ENCODE results near the gene WBP4.

The WBP4 gene

DNA sequence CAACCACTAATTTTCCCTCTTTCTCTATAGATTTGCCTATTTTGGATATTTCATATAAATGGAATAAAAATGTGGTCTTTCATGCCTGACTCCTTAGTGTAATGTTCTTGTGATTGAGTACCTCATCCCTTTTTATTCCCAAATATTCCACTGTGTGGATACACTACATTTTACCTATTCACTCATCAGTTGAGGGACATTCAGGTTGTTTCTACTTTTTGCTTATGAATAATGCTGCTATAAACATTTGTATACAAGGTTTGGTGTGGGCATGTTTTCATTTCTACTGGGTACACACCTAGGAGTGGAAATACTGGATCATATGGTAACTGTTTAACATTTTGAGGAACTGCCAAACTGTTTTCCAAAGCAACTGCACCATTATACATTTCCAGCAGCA is 5.1 kb upstream of the WBP4 start:
- DNase-seq (ENCODE audit: extremely low read depth, low read depth), result no peak
- TF ChIP-seq, protein P1, sequence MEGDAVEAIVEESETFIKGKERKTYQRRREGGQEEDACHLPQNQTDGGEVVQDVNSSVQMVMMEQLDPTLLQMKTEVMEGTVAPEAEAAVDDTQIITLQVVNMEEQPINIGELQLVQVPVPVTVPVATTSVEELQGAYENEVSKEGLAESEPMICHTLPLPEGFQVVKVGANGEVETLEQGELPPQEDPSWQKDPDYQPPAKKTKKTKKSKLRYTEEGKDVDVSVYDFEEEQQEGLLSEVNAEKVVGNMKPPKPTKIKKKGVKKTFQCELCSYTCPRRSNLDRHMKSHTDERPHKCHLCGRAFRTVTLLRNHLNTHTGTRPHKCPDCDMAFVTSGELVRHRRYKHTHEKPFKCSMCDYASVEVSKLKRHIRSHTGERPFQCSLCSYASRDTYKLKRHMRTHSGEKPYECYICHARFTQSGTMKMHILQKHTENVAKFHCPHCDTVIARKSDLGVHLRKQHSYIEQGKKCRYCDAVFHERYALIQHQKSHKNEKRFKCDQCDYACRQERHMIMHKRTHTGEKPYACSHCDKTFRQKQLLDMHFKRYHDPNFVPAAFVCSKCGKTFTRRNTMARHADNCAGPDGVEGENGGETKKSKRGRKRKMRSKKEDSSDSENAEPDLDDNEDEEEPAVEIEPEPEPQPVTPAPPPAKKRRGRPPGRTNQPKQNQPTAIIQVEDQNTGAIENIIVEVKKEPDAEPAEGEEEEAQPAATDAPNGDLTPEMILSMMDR (IDR thresholded peaks at IDR 0.05; ENCODE audit: low read depth, low read length, missing control alignments), result no peak
- no peak overlapping the region for H3K4me3 ChIP-seq (replicated peaks; ENCODE audit: low read depth, low read length)

GRCh38 chr13:41056826-41057711 is 4.2 kb upstream of the WBP4 start:
- H3K4me3 ChIP-seq (replicated peaks; ENCODE audit: low read depth, low read length), result no peak overlapping the region

DNA sequence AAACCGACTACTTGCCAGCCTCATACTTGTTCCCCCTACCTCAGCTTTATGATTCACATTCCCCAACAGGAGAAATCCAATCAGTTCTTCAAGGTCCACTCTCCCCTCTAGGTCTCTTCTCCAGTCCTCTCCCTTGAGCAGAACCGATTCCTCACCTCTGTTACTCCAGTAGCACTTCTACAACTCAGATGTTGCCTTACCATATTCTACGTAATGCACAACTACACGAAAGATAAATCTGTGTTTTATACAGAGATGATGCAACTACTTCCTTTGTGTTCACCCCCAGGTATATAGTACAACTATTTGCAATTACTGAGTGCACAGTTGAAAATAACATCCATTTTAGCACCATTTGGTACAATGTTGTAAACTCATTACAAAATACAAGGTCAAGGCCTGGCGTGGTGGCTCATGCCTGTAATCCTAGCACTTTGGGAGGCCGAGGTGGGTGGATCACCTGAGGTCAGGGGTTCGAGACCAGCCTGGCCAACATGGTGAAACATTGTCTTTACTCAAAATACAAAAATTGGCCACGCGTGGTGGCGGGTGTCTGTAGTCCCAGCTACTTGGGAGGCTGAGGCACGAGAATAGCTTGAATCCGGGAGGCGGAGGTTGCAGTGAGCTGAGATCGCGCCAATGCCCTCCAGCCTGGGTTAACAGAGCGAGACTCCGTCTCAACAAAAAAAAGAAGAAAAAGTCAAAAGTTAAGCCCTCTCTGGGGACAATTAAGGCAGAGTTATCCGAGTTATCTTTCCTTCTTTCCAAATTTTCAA is 2.8 kb upstream of the WBP4 start:
- DNase-seq (ENCODE audit: extremely low read depth, low read depth), result no peak
- TF ChIP-seq, protein P1 (IDR thresholded peaks at IDR 0.05; ENCODE audit: low read depth, low read length, missing control alignments), result no peak
- peak overlapping the region; percentile 69 for H3K4me3 ChIP-seq (replicated peaks; ENCODE audit: low read depth, low read length)

More at GRCh38 chr13:41056826-41057711, 4.2 kb upstream of the WBP4 start:
- no peak for DNase-seq (ENCODE audit: extremely low read depth, low read depth)
- TF ChIP-seq, protein P1 (IDR thresholded peaks at IDR 0.05; ENCODE audit: low read depth, low read length, missing control alignments), result no peak

DNA sequence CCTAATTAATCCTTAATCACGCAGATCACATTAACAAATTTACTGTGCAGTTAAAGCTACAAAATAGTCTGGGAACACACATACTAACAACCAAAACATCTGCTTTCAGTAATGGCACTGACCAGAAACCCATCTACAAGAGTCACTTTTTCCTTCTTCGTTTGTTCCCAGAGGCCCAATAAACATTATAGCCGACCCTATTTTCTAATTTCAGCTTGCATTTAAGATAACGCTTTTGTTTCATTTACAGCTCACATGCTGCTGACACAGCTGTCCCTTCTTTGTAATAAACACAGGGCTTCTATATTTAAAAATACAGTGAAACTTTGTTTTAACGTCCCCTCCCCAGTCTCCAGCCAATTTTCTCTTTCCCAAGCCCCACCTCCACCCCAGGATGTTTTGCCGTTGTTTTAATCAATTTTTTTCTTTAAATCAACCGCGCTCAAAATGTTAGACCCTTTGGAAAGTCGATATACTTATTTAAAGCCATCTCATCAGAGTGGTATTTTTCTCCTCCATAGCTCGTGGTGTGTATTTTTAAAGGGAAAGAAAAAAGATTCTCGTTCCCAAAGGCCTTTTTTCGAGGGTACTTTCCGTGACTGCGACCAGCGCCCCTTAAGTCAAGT is 1.7 kb upstream of the WBP4 start:
- peak overlapping the region; percentile 69 for H3K4me3 ChIP-seq (replicated peaks; ENCODE audit: low read depth, low read length)
- TF ChIP-seq, protein P1 (IDR thresholded peaks at IDR 0.05; ENCODE audit: low read depth, low read length, missing control alignments), result no peak
- DNase-seq (ENCODE audit: extremely low read depth, low read depth), result no peak

DNA sequence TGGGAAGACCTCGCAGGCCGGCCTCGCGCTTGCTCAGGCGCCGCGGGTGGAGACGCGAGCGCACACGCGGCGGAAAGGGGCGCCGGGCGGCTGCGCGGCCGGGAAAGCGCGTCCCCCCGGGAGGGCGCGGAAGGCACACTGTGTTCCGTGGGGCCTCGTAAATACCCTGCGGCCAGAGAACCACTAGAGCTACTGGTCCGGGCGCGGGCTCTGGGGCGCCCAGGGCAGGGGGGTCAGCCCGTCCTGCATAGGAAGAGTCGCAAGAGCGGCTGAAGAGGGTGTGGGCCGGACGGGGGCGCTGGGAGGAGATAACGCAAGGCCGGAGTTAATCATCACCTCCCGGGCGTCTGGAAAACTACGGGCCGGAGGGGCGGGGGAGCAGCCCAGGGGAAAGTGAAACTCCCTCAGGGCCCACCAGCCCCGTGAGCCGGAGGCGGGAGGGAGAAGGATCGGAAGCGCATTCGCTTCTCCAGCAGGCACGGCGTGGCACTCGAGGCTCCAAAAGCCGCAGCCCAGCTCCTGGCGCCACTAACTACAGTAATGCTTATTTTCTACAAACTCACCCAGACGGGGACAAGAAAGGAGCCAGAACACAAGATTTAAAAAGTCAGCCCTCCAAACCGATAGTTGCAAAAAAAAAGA is 1.1 kb upstream of the WBP4 start:
- peak overlapping the region; percentile 69 for H3K4me3 ChIP-seq (replicated peaks; ENCODE audit: low read depth, low read length)
- DNase-seq (ENCODE audit: extremely low read depth, low read depth), result peak; percentile 59
- TF ChIP-seq, protein P1 (IDR thresholded peaks at IDR 0.05; ENCODE audit: low read depth, low read length, missing control alignments), result peak; percentile 26

DNA sequence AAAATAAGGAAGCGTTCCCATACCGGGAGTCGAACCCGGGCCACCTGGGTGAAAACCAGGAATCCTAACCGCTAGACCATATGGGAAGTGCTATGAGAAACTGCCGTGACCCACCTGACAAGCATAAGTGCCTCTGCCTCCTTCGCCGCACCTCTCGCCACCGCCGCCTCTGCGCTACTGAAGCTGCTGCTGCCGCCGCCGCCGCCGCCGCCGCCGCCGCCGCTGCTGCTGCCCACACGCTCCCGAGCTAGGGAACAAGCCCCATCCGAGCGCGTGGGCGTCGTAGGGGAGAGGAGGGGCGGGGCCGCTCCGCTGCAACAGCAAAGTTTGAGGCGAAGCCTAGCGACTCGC is 610 bp upstream of the WBP4 start:
- TF ChIP-seq, protein P1 (IDR thresholded peaks at IDR 0.05; ENCODE audit: low read depth, low read length, missing control alignments), result no peak
- no peak for DNase-seq (ENCODE audit: extremely low read depth, low read depth)
- peak overlapping the region; percentile 69 for H3K4me3 ChIP-seq (replicated peaks; ENCODE audit: low read depth, low read length)
